ENCODE data around the gene PPT2. TPM values are rescaled to one million over a fixed set of nuclear protein-coding genes. Genes with fewer than 3 reads are reported as not detected.
A peak's percentile ranks its signal among the peaks of the same experiment; 100 is the strongest.

Gene PPT2
- total RNA-seq, 2 donors from 2014 or later = 18.6 to 32.9 TPM

DNA sequence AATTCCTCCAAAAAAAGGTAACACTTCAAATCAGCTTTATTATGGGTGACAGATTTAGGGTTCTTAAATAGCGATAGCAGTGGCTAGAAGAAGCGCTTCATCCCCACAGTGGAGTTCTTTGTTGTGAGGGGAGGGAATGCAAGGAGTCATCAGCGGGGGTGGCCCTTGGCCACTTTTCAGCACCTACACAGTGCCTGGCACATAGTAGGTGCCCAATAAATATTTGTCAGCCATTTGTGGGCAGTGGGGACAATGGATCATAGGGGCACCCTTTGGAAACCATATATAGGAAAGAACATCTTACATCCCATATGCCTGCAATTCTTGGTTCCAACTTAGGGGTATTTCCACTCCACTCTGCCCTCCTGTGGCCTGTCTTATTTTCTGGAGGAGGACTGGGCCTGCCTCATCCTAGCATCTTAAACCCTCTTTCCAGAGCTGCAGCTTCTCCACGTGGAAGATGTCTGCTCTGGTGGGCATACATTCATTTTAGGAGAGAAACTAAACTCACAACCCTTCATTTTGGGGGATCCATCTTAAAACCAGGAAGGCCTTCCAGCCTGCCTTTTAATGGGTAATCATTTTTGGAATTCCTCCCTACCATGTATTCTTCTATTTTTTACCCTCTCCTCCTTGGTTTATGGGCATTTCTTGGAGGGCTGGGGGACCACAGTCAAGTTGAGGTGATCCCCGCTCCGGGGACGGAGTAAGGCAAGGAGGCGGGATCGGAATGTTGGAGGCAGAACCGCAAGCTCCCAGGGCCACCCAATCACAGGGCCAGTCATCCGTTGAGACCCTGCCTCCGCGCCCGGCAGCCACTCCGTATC, 41.1 kb downstream of the PPT2 start:
- Histone ChIP-seq H3K4me1 (replicated peaks) (no peaks in the 10 kb centered on the region), H3K9me3 (no peaks in the 10 kb centered on the region), H3K4me3 (peak overlapping the region; percentile 18 to 29), H3K27ac (peak overlapping the region; percentile 99), H3K27me3 (replicated peaks; ENCODE audit: insufficient read depth) (no peaks in the 10 kb centered on the region), H3K36me3 (no peaks in the 10 kb centered on the region)
- TF ChIP-seq POLR2A (IDR thresholded peaks at IDR 0.05) (peak; percentile 86), POLR2AphosphoS5 (IDR thresholded peaks at IDR 0.05) (no peak)
- TF ChIP-seq, protein P1, sequence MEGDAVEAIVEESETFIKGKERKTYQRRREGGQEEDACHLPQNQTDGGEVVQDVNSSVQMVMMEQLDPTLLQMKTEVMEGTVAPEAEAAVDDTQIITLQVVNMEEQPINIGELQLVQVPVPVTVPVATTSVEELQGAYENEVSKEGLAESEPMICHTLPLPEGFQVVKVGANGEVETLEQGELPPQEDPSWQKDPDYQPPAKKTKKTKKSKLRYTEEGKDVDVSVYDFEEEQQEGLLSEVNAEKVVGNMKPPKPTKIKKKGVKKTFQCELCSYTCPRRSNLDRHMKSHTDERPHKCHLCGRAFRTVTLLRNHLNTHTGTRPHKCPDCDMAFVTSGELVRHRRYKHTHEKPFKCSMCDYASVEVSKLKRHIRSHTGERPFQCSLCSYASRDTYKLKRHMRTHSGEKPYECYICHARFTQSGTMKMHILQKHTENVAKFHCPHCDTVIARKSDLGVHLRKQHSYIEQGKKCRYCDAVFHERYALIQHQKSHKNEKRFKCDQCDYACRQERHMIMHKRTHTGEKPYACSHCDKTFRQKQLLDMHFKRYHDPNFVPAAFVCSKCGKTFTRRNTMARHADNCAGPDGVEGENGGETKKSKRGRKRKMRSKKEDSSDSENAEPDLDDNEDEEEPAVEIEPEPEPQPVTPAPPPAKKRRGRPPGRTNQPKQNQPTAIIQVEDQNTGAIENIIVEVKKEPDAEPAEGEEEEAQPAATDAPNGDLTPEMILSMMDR (IDR thresholded peaks at IDR 0.05) = peak in 3 of 4 experiments; percentile 8 to 74 (median 54)
- WGBS = 15% methylated on average over 15 of the region's 15 CpGs
- intact Hi-C loops (cut with DNase I) = loop anchor here (2.0 to 5.0 kb wide), 2 partner anchors 76 to 777 kb away; no protein-coding TSS in a partner anchor
- DNase-seq (ENCODE audit: low spot score) = no peak

DNA sequence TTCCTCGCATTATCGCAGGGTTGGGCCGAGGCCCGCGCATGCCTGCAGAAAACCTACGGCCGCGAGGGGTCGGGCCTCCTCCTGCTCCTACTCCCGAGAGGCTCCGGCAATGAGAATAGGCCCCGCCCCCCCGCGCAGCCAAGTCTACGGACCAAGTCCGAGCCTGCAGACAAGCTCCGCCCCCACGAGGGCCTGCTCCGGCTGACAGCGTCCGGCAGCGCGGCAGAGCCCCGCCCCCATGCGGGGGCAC, 41.6 kb downstream of the PPT2 start:
- Histone ChIP-seq H3K4me3 (peak overlapping the region; percentile 57 to 63), H3K9me3 (no peaks in the 10 kb centered on the region), H3K27me3 (replicated peaks; ENCODE audit: insufficient read depth) (no peaks in the 10 kb centered on the region), H3K36me3 (no peaks in the 10 kb centered on the region), H3K27ac (peak overlapping the region; percentile 99), H3K4me1 (replicated peaks) (no peaks in the 10 kb centered on the region)
- no peak for TF ChIP-seq POLR2A (IDR thresholded peaks at IDR 0.05)
- TF ChIP-seq POLR2AphosphoS5 (IDR thresholded peaks at IDR 0.05) = peak; percentile 97
- TF ChIP-seq, protein P1 (IDR thresholded peaks at IDR 0.05) = peak; percentile 44 to 95 (median 70)
- intact Hi-C loops (cut with DNase I) = loop anchor here (2.0 to 5.0 kb wide), 2 partner anchors 77 to 777 kb away; no protein-coding TSS in a partner anchor
- peak; percentile 100 for DNase-seq (ENCODE audit: low spot score)
- 0% methylated on average over 20 of the region's 25 CpGs for WGBS

DNA sequence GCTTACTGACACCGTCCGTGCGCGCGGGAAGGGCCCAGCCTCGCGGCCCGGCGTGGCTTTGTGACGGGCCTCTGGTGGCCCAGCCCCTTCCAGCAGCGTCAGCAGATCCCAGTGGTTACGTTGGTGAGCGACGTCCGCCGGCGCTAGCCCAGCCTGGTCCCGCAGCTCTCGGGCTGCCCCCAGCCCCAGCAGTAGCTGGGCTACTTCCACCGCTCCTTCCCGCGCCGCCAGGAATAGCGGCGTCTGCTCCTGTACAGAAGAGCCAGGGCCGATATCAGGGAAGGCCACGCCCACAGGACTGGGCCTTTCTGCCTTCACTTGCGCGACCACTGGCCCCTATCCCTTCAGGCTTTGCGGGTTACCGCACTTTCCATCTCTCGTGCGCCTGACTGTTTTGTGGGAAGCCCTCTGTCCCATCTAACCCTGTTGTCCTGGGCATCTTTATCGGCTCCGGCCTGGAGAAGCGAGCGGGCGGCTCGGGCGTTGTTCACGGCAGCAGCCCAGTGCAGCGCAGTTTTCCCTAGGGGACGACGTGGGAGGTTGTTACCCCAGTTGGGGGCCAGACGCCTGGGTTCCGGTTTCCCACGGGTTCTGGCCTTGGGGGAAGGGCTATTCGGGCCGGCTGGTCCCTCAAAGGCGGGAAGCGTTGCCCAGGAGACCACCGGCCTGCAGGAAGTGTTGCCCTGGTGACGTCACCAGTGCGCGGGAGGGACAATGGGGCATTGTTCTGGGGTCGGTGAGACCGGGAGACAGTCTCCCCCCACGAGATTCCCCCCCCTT, 42.2 kb downstream of the PPT2 start:
- intact Hi-C loops (cut with DNase I) = loop anchor here (2.0 to 5.0 kb wide), 2 partner anchors 77 to 776 kb away; no protein-coding TSS in a partner anchor
- H3K36me3 ChIP-seq = no peaks in the 10 kb centered on the region

DNA sequence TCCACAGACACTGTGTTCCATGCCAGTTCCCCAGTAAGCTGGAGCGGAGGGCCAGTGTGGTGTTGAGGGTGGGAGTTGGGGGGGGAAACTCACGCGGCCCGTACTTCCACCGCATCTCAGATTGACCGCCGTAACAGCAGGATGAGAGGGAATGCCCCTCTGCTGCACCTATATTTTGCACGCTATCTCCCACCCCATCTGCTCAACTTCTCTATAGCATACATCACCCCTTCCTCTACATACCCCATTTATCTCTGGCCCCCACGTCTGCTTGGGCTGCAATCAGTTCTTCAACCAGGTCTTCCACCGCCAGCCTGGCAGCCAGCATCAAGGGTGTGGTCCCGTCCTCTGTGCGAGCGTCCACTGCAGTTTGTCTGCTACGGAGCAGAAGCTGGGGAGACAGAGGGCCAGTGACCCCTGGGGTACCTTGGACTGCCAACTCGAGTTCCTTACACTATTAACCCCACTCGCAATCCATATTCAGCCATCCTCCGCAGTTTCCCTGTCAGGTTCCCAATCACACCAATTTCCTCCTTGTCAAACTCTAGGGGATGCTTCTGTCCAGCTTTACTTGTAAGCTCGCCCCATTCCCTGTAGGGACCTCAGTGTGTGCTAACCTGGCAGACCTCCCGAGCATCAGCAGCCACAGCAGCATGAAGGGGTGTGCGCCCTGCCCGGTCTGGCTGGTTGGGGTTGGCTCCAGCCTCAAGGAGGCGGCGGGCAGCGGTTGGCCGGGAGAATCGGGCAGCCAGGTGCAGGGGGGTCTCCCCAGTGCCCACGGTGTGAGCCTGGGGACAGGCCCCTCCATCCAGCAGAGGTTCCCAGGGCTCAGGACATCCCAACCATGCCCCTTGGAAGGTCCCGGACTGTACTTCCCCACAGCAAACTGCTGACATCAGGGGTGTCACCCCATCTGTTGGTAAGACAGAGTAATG, 43.0 kb downstream of the PPT2 start:
- H3K4me3 ChIP-seq = peak overlapping the region; percentile 57 to 63
- intact Hi-C loops (cut with DNase I) = loop anchor here (5.0 kb wide), 1 partner anchor 775 kb away; no protein-coding TSS in a partner anchor
- H3K27me3 ChIP-seq (replicated peaks; ENCODE audit: insufficient read depth) = no peaks in the 10 kb centered on the region
- TF ChIP-seq POLR2A (IDR thresholded peaks at IDR 0.05) (peak; percentile 12), POLR2AphosphoS5 (IDR thresholded peaks at IDR 0.05) (no peak)
- no peaks in the 10 kb centered on the region for H3K9me3 ChIP-seq
- H3K4me1 ChIP-seq (replicated peaks) = no peaks in the 10 kb centered on the region
- peak overlapping the region; percentile 99 for H3K27ac ChIP-seq
- H3K36me3 ChIP-seq = no peaks in the 10 kb centered on the region
- 22% methylated on average over 28 of the region's 28 CpGs for WGBS
- DNase-seq (ENCODE audit: low spot score) = no peak

More for the DNA sequence above, 42.2 kb downstream of the PPT2 start:
- H3K27me3 ChIP-seq (replicated peaks; ENCODE audit: insufficient read depth) = no peaks in the 10 kb centered on the region
- H3K4me1 ChIP-seq (replicated peaks) = no peaks in the 10 kb centered on the region
- peak; percentile 80 for DNase-seq (ENCODE audit: low spot score)
- H3K4me3 ChIP-seq = peak overlapping the region; percentile 57 to 63
- WGBS = 0% methylated on average over 57 of the region's 58 CpGs
- TF ChIP-seq POLR2A (IDR thresholded peaks at IDR 0.05) (peak; percentile 98), POLR2AphosphoS5 (IDR thresholded peaks at IDR 0.05) (no peak)
- TF ChIP-seq, protein P1 (IDR thresholded peaks at IDR 0.05) = peak in 1 of 4 experiments; percentile 1
- H3K9me3 ChIP-seq = no peaks in the 10 kb centered on the region
- H3K27ac ChIP-seq = peak overlapping the region; percentile 99

Measured in prostate gland (tissue), 2 donors.